Neural progenitor cell (in vitro differentiated cells): ENCODE results near the gene LDB3. TPM values are rescaled to one million over a fixed set of nuclear protein-coding genes. Genes with fewer than 3 reads are reported as not detected.
A peak's percentile ranks its signal among the peaks of the same experiment; 100 is the strongest.

ENCODE experiments used
- DNase-seq: peaks from one replicate; pipeline ENCODE4 v3.0.0-alpha.2; 2016; ENCODE audit warnings: low spot score
- H2AFZ ChIP-seq: fragments of 200-600 bp; sonication (generic); replicated peaks from 2 replicates; pipeline ENCODE4 v1.6.1; 2016; ENCODE audit warnings: antibody characterized with exemption
- H3F3A ChIP-seq: fragments of 200-600 bp; sonication (generic); 2 replicates; pipeline ENCODE4 v1.6.1; 2016; ENCODE audit warnings: antibody characterized with exemption, low read depth
- H3K27ac ChIP-seq: fragments of 200-600 bp; sonication (generic); 2 replicates; pipeline ENCODE4 v1.5.1; 2016; ENCODE audit warnings: mild to moderate bottlenecking
- H3K27me3 ChIP-seq: fragments of 200-600 bp; sonication (generic); 2 replicates; pipeline ENCODE4 v1.6.1; 2016; ENCODE audit warnings: mild to moderate bottlenecking, moderate library complexity
- H3K36me3 ChIP-seq: fragments of 200-600 bp; sonication (generic); 2 replicates; pipeline ENCODE4 v1.5.1; 2016
- H3K4me1 ChIP-seq: fragments of 200-600 bp; sonication (generic); 2 replicates; pipeline ENCODE4 v1.6.1; 2016; ENCODE audit warnings: mixed run types
- H3K4me2 ChIP-seq: fragments of 200-600 bp; sonication (generic); 2 replicates; pipeline ENCODE4 v1.6.1; 2016
- H3K4me3 ChIP-seq: fragments of 200-600 bp; sonication (generic); 2 replicates; pipeline ENCODE4 v1.5.1; 2016
- H3K79me2 ChIP-seq: fragments of 200-600 bp; sonication (generic); 2 replicates; pipeline ENCODE4 v1.6.1; 2016; ENCODE audit warnings: low read depth
- H3K9ac ChIP-seq: fragments of 200-600 bp; sonication (generic); 2 replicates; pipeline ENCODE4 v1.6.1; 2016
- H3K9me3 ChIP-seq: fragments of 200-600 bp; sonication (generic); 2 replicates; pipeline ENCODE4 v1.5.1; 2016; ENCODE audit warnings: low read depth
- H4K20me1 ChIP-seq: fragments of 200-600 bp; sonication (generic); 2 replicates; pipeline ENCODE4 v1.6.1; 2016; ENCODE audit warnings: low read depth
- H3K27ac Mint-ChIP-seq: 3 replicates; pipeline ENCODE4 v1.8.0; 2021; ENCODE audit warnings: mixed read lengths
- H3K27me3 Mint-ChIP-seq: 2 replicates; pipeline ENCODE4 v1.8.0; 2022; ENCODE audit warnings: low read depth, mild to moderate bottlenecking, inconsistent platforms, moderate library complexity, mixed read lengths; ENCODE audit not compliant: insufficient read depth
- H3K36me3 Mint-ChIP-seq: 3 replicates; pipeline ENCODE4 v1.8.0; 2021; ENCODE audit warnings: mixed read lengths
- H3K4me1 Mint-ChIP-seq: 3 replicates; pipeline ENCODE4 v1.8.0; 2021; ENCODE audit warnings: mixed read lengths
- H3K4me3 Mint-ChIP-seq: 3 replicates; pipeline ENCODE4 v1.8.0; 2021; ENCODE audit warnings: mild to moderate bottlenecking, moderate library complexity, mixed read lengths
- H3K9me3 Mint-ChIP-seq: 3 replicates; pipeline ENCODE4 v1.8.0; 2020; ENCODE audit warnings: mixed read lengths
- CTCF ChIP-seq: fragments of 200-600 bp; sonication (generic); IDR thresholded peaks from 2 replicates; pipeline ENCODE4 v1.5.1; 2017; ENCODE audit warnings: antibody characterized with exemption, mild to moderate bottlenecking
- EZH2 ChIP-seq: fragments of 200-600 bp; sonication (generic); IDR thresholded peaks from 2 replicates; pipeline ENCODE4 v1.6.1; 2017; ENCODE audit warnings: antibody characterized with exemption, mild to moderate bottlenecking, moderate library complexity
- EZH2phosphoT487 ChIP-seq: fragments of 200-600 bp; sonication (generic); IDR thresholded peaks from 2 replicates; pipeline ENCODE4 v1.6.1; 2017; ENCODE audit warnings: antibody characterized with exemption
- total RNA-seq: library from RNA; depleted of rRNA; stranded (reverse); fragments of >200 nt; gene quantifications from 2 replicates; pipeline ENCODE4 v1.2.3, GENCODE V29; 2015; ENCODE audit warnings: low replicate concordance

Gene LDB3
- total RNA-seq, 1 donor from 2014 or later, result not detected

DNA sequence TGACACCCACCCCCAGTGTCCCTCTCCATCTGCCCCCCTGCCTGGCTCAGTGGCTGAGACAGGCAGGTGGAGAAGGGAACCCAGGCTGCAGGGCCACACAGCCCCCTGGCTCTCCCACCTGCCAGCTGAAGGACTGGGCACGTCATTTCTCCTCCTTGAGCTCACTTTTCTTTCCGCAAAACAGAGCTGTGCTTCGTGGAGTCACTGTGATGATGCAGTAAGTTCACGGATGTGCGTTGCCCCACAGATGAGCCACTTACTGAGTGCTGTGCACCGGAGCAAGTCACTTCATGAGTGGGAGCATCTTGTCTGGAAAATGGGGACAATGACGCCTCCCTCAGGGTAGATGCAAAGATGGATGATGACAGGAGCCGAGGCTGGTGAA is 11.3 kb upstream of the LDB3 start:
- Histone ChIP-seq H4K20me1 (no peaks in the 10 kb centered on the region), H2AFZ (no peak overlapping the region), H3K4me3 (no peak overlapping the region), H3K36me3 (no peaks in the 10 kb centered on the region), H3F3A (no peaks in the 10 kb centered on the region), H3K79me2 (no peaks in the 10 kb centered on the region), H3K27me3 (no peaks in the 10 kb centered on the region), H3K4me1 (peaks cover 10% of the 10 kb centered on the region), H3K27ac (no peak overlapping the region), H3K9ac (no peak overlapping the region), H3K9me3 (no peaks in the 10 kb centered on the region), H3K4me2 (no peak overlapping the region)
- no peak for TF ChIP-seq EZH2phosphoT487
- no peak for TF ChIP-seq CTCF
- TF ChIP-seq EZH2, result no peak
- Mint-ChIP-seq H3K4me3 (peak overlapping the region; percentile 53), H3K27me3 (peaks cover 5% of the 10 kb centered on the region), H3K27ac (peak overlapping the region; percentile 89), H3K4me1 (peaks cover 6% of the 10 kb centered on the region), H3K36me3 (no peaks in the 10 kb centered on the region), H3K9me3 (peaks cover 4% of the 10 kb centered on the region)
- no peak for DNase-seq

- H3K4me3 ChIP-seq, result no peak overlapping the region
- no peaks in the 10 kb centered on the region for H4K20me1 ChIP-seq
- DNase-seq, result no peak
- no peak overlapping the region for H3K4me2 ChIP-seq
- H3F3A ChIP-seq, result no peaks in the 10 kb centered on the region
- no peaks in the 10 kb centered on the region for H3K27me3 ChIP-seq
- no peak overlapping the region for H3K9ac ChIP-seq
- Mint-ChIP-seq H3K9me3 (peaks cover 4% of the 10 kb centered on the region), H3K27ac (peak overlapping the region; percentile 89), H3K4me3 (peak overlapping the region; percentile 53), H3K4me1 (peaks cover 4% of the 10 kb centered on the region), H3K36me3 (no peaks in the 10 kb centered on the region), H3K27me3 (peaks cover 4% of the 10 kb centered on the region)
- no peak for TF ChIP-seq EZH2phosphoT487
- no peak for TF ChIP-seq EZH2
- no peak for TF ChIP-seq CTCF
- no peaks in the 10 kb centered on the region for H3K9me3 ChIP-seq
- H3K36me3 ChIP-seq, result no peaks in the 10 kb centered on the region
- H3K27ac ChIP-seq, result no peak overlapping the region
- no peak overlapping the region for H2AFZ ChIP-seq
- H3K79me2 ChIP-seq, result no peaks in the 10 kb centered on the region
- peaks cover 5% of the 10 kb centered on the region for H3K4me1 ChIP-seq
Measured at GRCh38 chr10:86657396-86658011, 10.8 kb upstream of the LDB3 start.

DNA sequence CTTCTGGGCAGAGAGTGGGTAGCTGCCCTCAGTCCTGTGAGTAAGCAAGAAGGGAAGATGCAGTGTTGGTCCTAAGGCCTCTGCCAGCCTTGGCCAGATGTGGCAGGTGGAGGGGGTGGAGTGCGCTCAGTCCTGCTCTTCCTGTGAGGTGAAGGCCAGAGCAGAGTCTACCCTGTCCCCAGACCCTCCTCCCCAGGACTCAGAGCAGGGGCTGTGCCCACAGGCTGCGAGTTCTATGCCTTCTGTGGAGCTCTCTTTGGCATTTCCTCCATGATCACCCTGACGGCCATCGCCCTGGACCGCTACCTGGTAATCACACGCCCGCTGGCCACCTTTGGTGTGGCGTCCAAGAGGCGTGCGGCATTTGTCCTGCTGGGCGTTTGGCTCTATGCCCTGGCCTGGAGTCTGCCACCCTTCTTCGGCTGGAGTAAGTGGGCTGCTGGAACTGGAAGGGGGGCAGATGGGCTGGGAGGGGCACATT is 10.0 kb upstream of the LDB3 start:
- peaks cover 4% of the 10 kb centered on the region for H3K9me3 Mint-ChIP-seq
- H3K27ac Mint-ChIP-seq, result no peak overlapping the region

More for the DNA sequence above, 10.0 kb upstream of the LDB3 start:
- H3K27me3 Mint-ChIP-seq, result peaks cover 4% of the 10 kb centered on the region
- Histone ChIP-seq H3K27ac (no peak overlapping the region), H2AFZ (no peak overlapping the region), H3K4me1 (no peaks in the 10 kb centered on the region), H3K9me3 (no peaks in the 10 kb centered on the region), H3K79me2 (no peaks in the 10 kb centered on the region), H3F3A (no peaks in the 10 kb centered on the region), H3K27me3 (no peaks in the 10 kb centered on the region), H3K4me2 (no peak overlapping the region), H3K36me3 (no peaks in the 10 kb centered on the region), H3K4me3 (no peak overlapping the region), H3K9ac (no peak overlapping the region), H4K20me1 (no peaks in the 10 kb centered on the region)
- DNase-seq, result no peak
- TF ChIP-seq CTCF (no peak), EZH2phosphoT487 (no peak), EZH2 (no peak)
- no peaks in the 10 kb centered on the region for H3K36me3 Mint-ChIP-seq
- H3K4me3 Mint-ChIP-seq, result no peak overlapping the region
- H3K4me1 Mint-ChIP-seq, result peaks cover 4% of the 10 kb centered on the region
